IMR-90 (cell line): ENCODE measurements around the gene NGEF. TPM values are rescaled to one million over a fixed set of nuclear protein-coding genes. Genes with fewer than 3 reads are reported as not detected.

Source experiments
- ATAC-seq: fragments of 200-7000 bp; cut with Tn5 transposase; 2 replicates; pipeline ENCODE4 v1.9.1; 2020; ENCODE audit warnings: low read depth, mild to moderate bottlenecking, moderate library complexity
- BruUV-seq: library from RNA; stranded (reverse); fragments of 400-500 nt; replicated peaks from 2 replicates; lab custom pipeline; 2021; lab: Mats Ljungman, UMichigan
- CTCF ChIA-PET: fragments of 300-600 bp; formaldehyde crosslinking; extraction: SDS; loops from one replicate; lab custom pipeline; 2021; ENCODE audit warnings: antibody characterized with exemption; lab: Yijun Ruan, JAX
- POLR2A ChIA-PET: fragments of 300-600 bp; sonication (Branson Sonifier 250); formaldehyde crosslinking; loops from one replicate; lab custom pipeline; 2022; ENCODE audit warnings: antibody characterized with exemption; ENCODE audit not compliant: unreplicated experiment; lab: Charles Lee
- DNase-seq: peaks from one replicate; pipeline ENCODE4 v3.0.0; 2013
- H2AFZ ChIP-seq: replicated peaks from 2 replicates; pipeline ENCODE3; 2013; ENCODE audit warnings: low read length, mild to moderate bottlenecking; ENCODE audit not compliant: poor library complexity
- H2AK5ac ChIP-seq: 2 replicates; pipeline ENCODE4 v1.6.1; 2013; ENCODE audit warnings: low read depth, low read length, inconsistent platforms
- H2AK9ac ChIP-seq: replicated peaks from 2 replicates; pipeline ENCODE3; 2013; ENCODE audit warnings: mild to moderate bottlenecking, low read depth, low read length, moderate library complexity; ENCODE audit not compliant: poor library complexity
- H2BK120ac ChIP-seq: 2 replicates; pipeline ENCODE4 v1.6.1; 2013; ENCODE audit warnings: low read depth, low read length, inconsistent platforms
- H2BK15ac ChIP-seq: 3 replicates; pipeline ENCODE4 v1.6.1; 2013; ENCODE audit warnings: low read depth, low read length, inconsistent platforms
- H2BK20ac ChIP-seq: 2 replicates; pipeline ENCODE4 v1.6.1; 2013; ENCODE audit warnings: low read depth, mild to moderate bottlenecking, inconsistent platforms, low read length, moderate library complexity
- H2BK5ac ChIP-seq: 2 replicates; pipeline ENCODE4 v1.6.1; 2013; ENCODE audit warnings: mild to moderate bottlenecking, low read depth, low read length, inconsistent platforms; ENCODE audit not compliant: poor library complexity, severe bottlenecking
- H3K14ac ChIP-seq: replicated peaks from 2 replicates; pipeline ENCODE4 v1.6.1; 2013; ENCODE audit warnings: low read depth, low read length, inconsistent platforms
- H3K18ac ChIP-seq: 2 replicates; pipeline ENCODE4 v1.6.1; 2013; ENCODE audit warnings: low read depth, low read length, control low read depth
- H3K23ac ChIP-seq: 2 replicates; pipeline ENCODE4 v1.6.1; 2013; ENCODE audit warnings: low read depth, low read length, inconsistent platforms
- H3K27ac ChIP-seq: 2 replicates; pipeline ENCODE4 v1.5.1; 2013; ENCODE audit warnings: mild to moderate bottlenecking, control low read depth, low read length; ENCODE audit not compliant: insufficient read depth
- H3K27me3 ChIP-seq: 2 replicates; pipeline ENCODE4 v1.6.1; 2013; ENCODE audit warnings: low read length; ENCODE audit not compliant: control insufficient read depth, insufficient read depth
- H3K36me3 ChIP-seq: 2 replicates; pipeline ENCODE4 v1.6.1; 2013; ENCODE audit warnings: low read length, mixed read lengths; ENCODE audit not compliant: control insufficient read depth, insufficient read depth
- H3K4ac ChIP-seq: 2 replicates; pipeline ENCODE4 v1.6.1; 2013; ENCODE audit warnings: low read depth, low read length, inconsistent platforms
- H3K4me1 ChIP-seq: 2 replicates; pipeline ENCODE4 v1.6.1; 2013; ENCODE audit warnings: low read length, mixed read lengths; ENCODE audit not compliant: control insufficient read depth, insufficient read depth
- H3K4me2 ChIP-seq: 2 replicates; pipeline ENCODE4 v1.6.1; 2013; ENCODE audit warnings: low read depth, mild to moderate bottlenecking, control low read depth, low read length, moderate library complexity
- H3K4me3 ChIP-seq: 2 replicates; pipeline ENCODE4 v1.5.1; 2013; ENCODE audit warnings: low read depth, mild to moderate bottlenecking, control low read depth, low read length, moderate library complexity; ENCODE audit not compliant: insufficient read depth
- H3K56ac ChIP-seq: 2 replicates; pipeline ENCODE4 v1.6.1; 2013; ENCODE audit warnings: low read length, inconsistent platforms; ENCODE audit not compliant: insufficient read depth; ENCODE audit errors: extremely low read depth
- H3K79me1 ChIP-seq, 2 experiments: 2 replicates each; pipeline ENCODE4 v1.6.1; 2013; ENCODE audit warnings: low read length in 2 of 2, inconsistent platforms in 1 of 2, low read depth in 1 of 2
- H3K9ac ChIP-seq: 2 replicates; pipeline ENCODE4 v1.6.1; 2013; ENCODE audit warnings: low read depth, low read length, control low read depth
- H3K9me1 ChIP-seq: 2 replicates; pipeline ENCODE4 v1.6.1; 2013; ENCODE audit warnings: low read length, inconsistent platforms; ENCODE audit not compliant: insufficient read depth
- H3K9me3 ChIP-seq: 2 replicates; pipeline ENCODE4 v1.6.1; 2013; ENCODE audit warnings: low read length; ENCODE audit not compliant: control insufficient read depth, insufficient read depth
- H4K20me1 ChIP-seq: 2 replicates; pipeline ENCODE4 v1.6.1; 2013; ENCODE audit warnings: low read length, inconsistent platforms; ENCODE audit not compliant: insufficient read depth
- H4K5ac ChIP-seq: 2 replicates; pipeline ENCODE4 v1.6.1; 2013; ENCODE audit warnings: mild to moderate bottlenecking, low read depth, low read length, control low read depth
- H4K8ac ChIP-seq, 2 experiments: 2 replicates each; pipeline ENCODE4 v1.6.1; 2013; ENCODE audit warnings: low read depth in 2 of 2, low read length in 2 of 2, control low read depth in 1 of 2, inconsistent platforms in 1 of 2
- H4K91ac ChIP-seq: 2 replicates; pipeline ENCODE4 v1.6.1; 2013; ENCODE audit warnings: low read depth, low read length, inconsistent platforms; ENCODE audit not compliant: insufficient read depth
- CTCF ChIP-seq: conservative IDR thresholded peaks from 2 replicates; pipeline ENCODE4 v1.5.1; 2012; ENCODE audit warnings: mild to moderate bottlenecking, low read depth, low read length, improper control_type of control experiment
- SMC3 ChIP-seq: fragments of 150-350 bp; IDR thresholded peaks from 2 replicates; pipeline ENCODE4 v1.6.1; 2016; ENCODE audit warnings: low read depth, mild to moderate bottlenecking, antibody characterized with exemption, low read length, moderate library complexity
- WGBS, 2 experiments: methylation state at CpG; one replicate each; pipeline versions ENCODE4 v1.1.5 to v1.1.7; 2013; ENCODE audit warnings: missing lambda C conversion rate in 2 of 2; ENCODE audit not compliant: insufficient read length in 1 of 2; ENCODE audit errors: extremely low coverage in 2 of 2; 5-methylcytosine and 5-hydroxymethylcytosine counted together
- dilution Hi-C: fragments of 300-500 bp; cut with HindIII; formaldehyde crosslinking; loops from one replicate; pipeline ENCODE4 v1.14.3; 2018; ENCODE audit warnings: low sequenced_read_pairs; ENCODE audit not compliant: unreplicated experiment
- in situ Hi-C: fragments of 300-500 bp; cut with MboI; formaldehyde crosslinking; loops from 3 replicates; pipeline ENCODE4 v1.14.3; 2019; ENCODE audit warnings: low sequenced_read_pairs, inconsistent platforms, mixed read lengths
- intact Hi-C: fragments of 100-400 bp; cut with micrococcal nuclease; formaldehyde crosslinking; loops from 2 replicates; pipeline ENCODE4 v1.10.0; 2022
- polyA plus RNA-seq, 3 experiments: library from polyadenylated mRNA; depleted of rRNA; stranded (reverse); fragments of >200 nt; gene quantifications; 2 replicates each; pipeline ENCODE4 v1.2.3, GENCODE V29; 2012; ENCODE audit warnings: low replicate concordance in 1 of 3
- total RNA-seq: library from RNA; depleted of rRNA; stranded (reverse); fragments of >200 nt; gene quantifications from 2 replicates; pipeline ENCODE4 v1.2.3, GENCODE V29; 2012

Gene NGEF
- total and polyA plus RNA-seq, 2 of the 4 experiments (the other 2 are of a cell fraction): 1.1 to 1.7 TPM

- intact Hi-C loops: no loop called here
- BruUV-seq: no TSS peak
Measured at GRCh38 chr2:233061591-233062450, 48.8 kb upstream of the NGEF start.

More at GRCh38 chr2:233061591-233062450, 48.8 kb upstream of the NGEF start:
- Histone ChIP-seq H2BK15ac (no peak overlapping the region), H3K9me3 (no peaks in the 10 kb centered on the region), H2AFZ (peak overlapping the region; percentile 67), H2AK5ac (no peak overlapping the region), H3K18ac (no peak overlapping the region), H2BK20ac (no peak overlapping the region), H3K36me3 (no peaks in the 10 kb centered on the region), H3K9ac (no peak overlapping the region), H3K14ac (no peak overlapping the region), H2BK5ac (no peak overlapping the region), H2BK120ac (no peak overlapping the region), H3K23ac (no peak overlapping the region), H3K4ac (no peak overlapping the region), H4K8ac (no peak overlapping the region), H3K27ac (no peak overlapping the region), H3K27me3 (no peaks in the 10 kb centered on the region; the same call in 1 of the 2 replicates), H4K91ac (no peak overlapping the region), H3K4me2 (no peak overlapping the region), H3K4me3 (no peak overlapping the region), H2AK9ac (no peak overlapping the region), H3K4me1 (peaks cover 4% of the 10 kb centered on the region; the same call in 1 of the 2 replicates), H4K5ac (no peak overlapping the region), H3K9me1 (no peaks in the 10 kb centered on the region), H4K20me1 (no peaks in the 10 kb centered on the region), H3K79me1 (no peaks in the 10 kb centered on the region), H3K56ac (no peak overlapping the region)
- dilution Hi-C loops (no loop called here), in situ Hi-C loops (no loop called here)
- POLR2A ChIA-PET: no interaction called here
- CTCF ChIA-PET: interaction anchor here (0.6 to 1.3 kb wide), 3 partner anchors 8 to 15 kb away, joined by 3 to 4 read pairs (median 3); no protein-coding TSS in a partner anchor
- peak; percentile 85 for ATAC-seq
- no CpG with 5 or more reads among the region's 12 CpGs for WGBS, 2 experiments
- TF ChIP-seq CTCF: 0 out of 2 replicates have a peak, but pooled peaks have one; percentile 2
- no peak for TF ChIP-seq SMC3
- peak; percentile 16 for DNase-seq
